WTC11 (cell line): ENCODE data around the gene ARHGEF17. TPM values are rescaled to one million over a fixed set of nuclear protein-coding genes. Genes with fewer than 3 reads are reported as not detected.

Experiments
- ATAC-seq: fragments of 200-7000 bp; cut with Tn5 transposase; 2 replicates; pipeline ENCODE4 v1.10.0; 2021; ENCODE audit warnings: mild to moderate bottlenecking, moderate library complexity
- CTCF ChIA-PET: fragments of 300-600 bp; sonication (Branson Sonifier 250); formaldehyde crosslinking; loops from one replicate; lab custom pipeline; 2021; ENCODE audit warnings: antibody characterized with exemption; lab: Charles Lee
- POLR2A ChIA-PET: fragments of 350-600 bp; sonication (Branson Sonifier 250); formaldehyde crosslinking; loops from one replicate; lab custom pipeline; 2021; ENCODE audit warnings: antibody characterized with exemption; lab: Charles Lee
- DNase-seq: peaks from one replicate; pipeline ENCODE4 v3.0.0; 2021; ENCODE audit warnings: low spot score
- H3K27ac Mint-ChIP-seq: 2 replicates; pipeline ENCODE4 v1.8.0; 2021; ENCODE audit warnings: mixed read lengths
- H3K27me3 Mint-ChIP-seq: 2 replicates; pipeline ENCODE4 v1.8.0; 2021; ENCODE audit warnings: low read depth, mild to moderate bottlenecking, moderate library complexity, mixed read lengths
- H3K36me3 Mint-ChIP-seq: 2 replicates; pipeline ENCODE4 v1.8.0; 2021; ENCODE audit warnings: mixed read lengths
- H3K4me1 Mint-ChIP-seq: 2 replicates; pipeline ENCODE4 v1.8.0; 2022; ENCODE audit warnings: mixed read lengths
- H3K4me3 Mint-ChIP-seq: 2 replicates; pipeline ENCODE4 v1.8.0; 2021; ENCODE audit warnings: mild to moderate bottlenecking, moderate library complexity, mixed read lengths
- H3K9me3 Mint-ChIP-seq: 2 replicates; pipeline ENCODE4 v1.8.0; 2021; ENCODE audit warnings: mixed read lengths
- AR ChIP-seq: fragments of 250-450 bp; sonication (Bioruptor Pico); IDR thresholded peaks from 2 replicates; pipeline ENCODE4 v1.9.0; 2021; ENCODE audit warnings: mild to moderate bottlenecking
- ATF2 ChIP-seq: sonication (generic); formaldehyde crosslinking; IDR thresholded peaks from 2 replicates; pipeline ENCODE4 v1.8.1; 2022; ENCODE audit warnings: low read depth, missing genetic modification reagents, borderline replicate concordance
- ATF6 ChIP-seq: sonication (generic); formaldehyde crosslinking; IDR thresholded peaks from 2 replicates; pipeline ENCODE4 v1.8.1; 2023; ENCODE audit warnings: mild to moderate bottlenecking, missing genetic modification reagents
- E2F5 ChIP-seq: sonication (generic); formaldehyde crosslinking; IDR thresholded peaks from 2 replicates; pipeline ENCODE4 v1.8.1; 2022; ENCODE audit warnings: mild to moderate bottlenecking, moderate library complexity, missing genetic modification reagents
- ETV6 ChIP-seq: sonication (generic); formaldehyde crosslinking; IDR thresholded peaks from 2 replicates; pipeline ENCODE4 v1.8.1; 2022; ENCODE audit warnings: mild to moderate bottlenecking, missing genetic modification reagents
- GRHL2 ChIP-seq: fragments of 250-450 bp; sonication (Bioruptor Pico); IDR thresholded peaks from 2 replicates; pipeline ENCODE4 v1.8.0; 2022; ENCODE audit warnings: mild to moderate bottlenecking, moderate library complexity; ENCODE audit not compliant: insufficient replicate concordance, severe bottlenecking
- HMGXB4 ChIP-seq: sonication (generic); formaldehyde crosslinking; IDR thresholded peaks from 2 replicates; pipeline ENCODE4 v1.8.1; 2023; ENCODE audit warnings: mild to moderate bottlenecking, moderate library complexity, missing genetic modification reagents
- MLX ChIP-seq: sonication (generic); formaldehyde crosslinking; IDR thresholded peaks from 2 replicates; pipeline ENCODE4 v1.8.1; 2023; ENCODE audit warnings: mild to moderate bottlenecking, missing genetic modification reagents, moderate library complexity
- MYBL2 ChIP-seq: sonication (generic); formaldehyde crosslinking; IDR thresholded peaks from 2 replicates; pipeline ENCODE4 v1.8.1; 2023; ENCODE audit warnings: mild to moderate bottlenecking, moderate library complexity, missing genetic modification reagents
- SP1 ChIP-seq: sonication (generic); formaldehyde crosslinking; conservative IDR thresholded peaks from 2 replicates; pipeline ENCODE4 v1.8.1; 2022; ENCODE audit warnings: missing genetic modification reagents
- ZNF416 ChIP-seq: fragments of 250-450 bp; sonication (Bioruptor Pico); IDR thresholded peaks from 2 replicates; pipeline ENCODE4 v1.9.0; 2021; ENCODE audit warnings: mild to moderate bottlenecking, inconsistent platforms
- total RNA-seq: library from RNA; stranded (reverse); gene quantifications from 3 replicates; pipeline ENCODE4 v1.2.3, GENCODE V29; 2021

ARHGEF17 gene
- total RNA-seq, 1 experiment from 2014 or later: 18.2 TPM

GRCh38 chr11:73280626-73281025 is 27.4 kb upstream of the ARHGEF17 start:
- Mint-ChIP-seq H3K36me3 (no peaks in the 10 kb centered on the region), H3K9me3 (no peaks in the 10 kb centered on the region), H3K27ac (no peak overlapping the region), H3K27me3 (no peaks in the 10 kb centered on the region; the same call in none of the 2 replicates), H3K4me3 (no peak overlapping the region), H3K4me1 (no peaks in the 10 kb centered on the region)
- no peak for DNase-seq
- no peak for ATAC-seq
- no peak for TF ChIP-seq ZNF416 (CRISPR knock-in tag)
- TF ChIP-seq ATF2: no peak
- TF ChIP-seq AR (CRISPR knock-in tag): no peak
- CTCF ChIA-PET: interaction anchor here (0.8 to 1.6 kb wide), 4 partner anchors 10 to 71 kb away, joined by 3 to 6 read pairs (median 4); no protein-coding TSS in a partner anchor
- POLR2A ChIA-PET: no interaction called here

GRCh38 chr11:73281201-73281741 is 26.8 kb upstream of the ARHGEF17 start:
- H3K4me1 Mint-ChIP-seq: no peaks in the 10 kb centered on the region
- H3K4me3 Mint-ChIP-seq: no peak overlapping the region
- POLR2A ChIA-PET: no interaction called here
- H3K27me3 Mint-ChIP-seq: no peaks in the 10 kb centered on the region; the same call in none of the 2 replicates
- no peaks in the 10 kb centered on the region for H3K36me3 Mint-ChIP-seq
- H3K9me3 Mint-ChIP-seq: no peaks in the 10 kb centered on the region
- H3K27ac Mint-ChIP-seq: no peak overlapping the region
- ATAC-seq: no peak
- no peak for DNase-seq
- CTCF ChIA-PET: interaction anchor here (1.0 kb wide), 1 partner anchor 11 kb away, joined by 3 read pairs; no protein-coding TSS in a partner anchor
- TF ChIP-seq E2F5 (CRISPR knock-in tag): no peak

- POLR2A ChIA-PET: no interaction called here
- no peaks in the 10 kb centered on the region for H3K36me3 Mint-ChIP-seq
- no peak for DNase-seq
- no peak for TF ChIP-seq ETV6 (CRISPR knock-in tag)
- TF ChIP-seq SP1 (CRISPR knock-in tag): no peak
- no peak for TF ChIP-seq MYBL2
- no peak for TF ChIP-seq MLX (CRISPR knock-in tag)
- TF ChIP-seq ZNF416 (CRISPR knock-in tag): no peak
- no peak for TF ChIP-seq AR (CRISPR knock-in tag)
- no peak for TF ChIP-seq HMGXB4 (CRISPR knock-in tag)
- TF ChIP-seq GRHL2 (CRISPR knock-in tag): no peak
- no peak for TF ChIP-seq ATF6 (CRISPR knock-in tag)
Measured at GRCh38 chr11:73281796-73282660, 26.0 kb upstream of the ARHGEF17 start.

More at GRCh38 chr11:73281796-73282660, 26.0 kb upstream of the ARHGEF17 start:
- Mint-ChIP-seq H3K4me1 (no peaks in the 10 kb centered on the region), H3K27me3 (no peaks in the 10 kb centered on the region; the same call in none of the 2 replicates), H3K27ac (no peak overlapping the region), H3K4me3 (no peak overlapping the region), H3K9me3 (no peaks in the 10 kb centered on the region)
- ATAC-seq: no peak
- CTCF ChIA-PET: interaction anchor here (1.1 kb wide), 1 partner anchor 80 kb away, joined by 4 read pairs; no protein-coding TSS in a partner anchor
